ENCODE results near the gene CACNA2D1.

CACNA2D1 gene

GRCh38 chr7:82210416-82211184 is 233.0 kb downstream of the CACNA2D1 start:
- DNase-seq = no peak
- H3K27ac Mint-ChIP-seq = no peak overlapping the region
- H3K27me3 Mint-ChIP-seq = no peaks in the 10 kb centered on the region

DNA sequence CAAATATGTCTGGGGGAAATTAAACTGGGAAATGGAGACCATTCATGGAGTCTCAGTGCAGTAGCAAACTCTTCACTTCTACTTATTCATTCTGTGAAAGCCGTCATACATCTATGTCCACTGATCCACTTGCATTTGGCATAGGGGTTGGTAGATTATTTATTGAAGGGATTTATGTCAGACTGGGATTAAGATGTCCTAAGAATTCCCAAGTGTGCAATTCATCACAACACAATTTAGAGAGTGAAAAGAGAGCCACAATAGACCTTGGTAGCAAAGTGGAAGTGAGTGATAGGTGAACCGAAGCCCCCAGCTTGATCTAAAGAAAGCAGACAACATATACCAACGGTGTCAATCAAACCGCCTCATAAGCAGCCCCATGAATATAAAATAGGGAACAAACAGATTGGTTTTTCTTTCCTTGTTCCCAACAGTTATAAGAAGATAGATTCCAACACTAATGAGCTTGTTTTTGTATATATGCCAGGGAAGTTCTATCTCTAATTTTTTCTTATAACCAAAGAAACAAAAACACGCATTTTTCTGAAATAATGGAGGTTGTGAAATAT is 234.3 kb downstream of the CACNA2D1 start:
- no peaks in the 10 kb centered on the region for H3K27me3 Mint-ChIP-seq
- no peak overlapping the region for H3K4me3 Mint-ChIP-seq
- peaks cover 15% of the 10 kb centered on the region for H3K9me3 Mint-ChIP-seq
- H3K4me1 Mint-ChIP-seq (ENCODE audit: low read depth) = no peaks in the 10 kb centered on the region
- H3K36me3 Mint-ChIP-seq (ENCODE audit: low read depth) = no peaks in the 10 kb centered on the region
- no peak for DNase-seq
- H3K27ac Mint-ChIP-seq = no peak overlapping the region

More at GRCh38 chr7:82210416-82211184, 233.0 kb downstream of the CACNA2D1 start:
- H3K36me3 Mint-ChIP-seq (ENCODE audit: low read depth) = no peaks in the 10 kb centered on the region
- no peak overlapping the region for H3K4me3 Mint-ChIP-seq
- peaks cover 18% of the 10 kb centered on the region for H3K9me3 Mint-ChIP-seq
- no peaks in the 10 kb centered on the region for H3K4me1 Mint-ChIP-seq (ENCODE audit: low read depth)

- Mint-ChIP-seq H3K4me1 (ENCODE audit: low read depth) (no peaks in the 10 kb centered on the region), H3K4me3 (no peak overlapping the region), H3K36me3 (ENCODE audit: low read depth) (no peaks in the 10 kb centered on the region), H3K9me3 (peaks cover 1% of the 10 kb centered on the region), H3K27ac (no peak overlapping the region), H3K27me3 (no peaks in the 10 kb centered on the region)
- DNase-seq = no peak
Observed at GRCh38 chr7:82204694-82205093, 238.9 kb downstream of the CACNA2D1 start.

GRCh38 chr7:82202965-82203364 is 240.6 kb downstream of the CACNA2D1 start:
- no peak overlapping the region for H3K4me3 Mint-ChIP-seq
- no peaks in the 10 kb centered on the region for H3K9me3 Mint-ChIP-seq
- no peak for DNase-seq
- H3K27me3 Mint-ChIP-seq = no peaks in the 10 kb centered on the region
- no peak overlapping the region for H3K27ac Mint-ChIP-seq
- no peaks in the 10 kb centered on the region for H3K4me1 Mint-ChIP-seq (ENCODE audit: low read depth)
- no peaks in the 10 kb centered on the region for H3K36me3 Mint-ChIP-seq (ENCODE audit: low read depth)

GRCh38 chr7:82202107-82202506 is 241.5 kb downstream of the CACNA2D1 start:
- no peak overlapping the region for H3K4me3 Mint-ChIP-seq
- no peak overlapping the region for H3K27ac Mint-ChIP-seq
- no peaks in the 10 kb centered on the region for H3K9me3 Mint-ChIP-seq
- H3K4me1 Mint-ChIP-seq (ENCODE audit: low read depth) = no peaks in the 10 kb centered on the region
- no peaks in the 10 kb centered on the region for H3K27me3 Mint-ChIP-seq
- no peaks in the 10 kb centered on the region for H3K36me3 Mint-ChIP-seq (ENCODE audit: low read depth)
- DNase-seq = no peak

DNA sequence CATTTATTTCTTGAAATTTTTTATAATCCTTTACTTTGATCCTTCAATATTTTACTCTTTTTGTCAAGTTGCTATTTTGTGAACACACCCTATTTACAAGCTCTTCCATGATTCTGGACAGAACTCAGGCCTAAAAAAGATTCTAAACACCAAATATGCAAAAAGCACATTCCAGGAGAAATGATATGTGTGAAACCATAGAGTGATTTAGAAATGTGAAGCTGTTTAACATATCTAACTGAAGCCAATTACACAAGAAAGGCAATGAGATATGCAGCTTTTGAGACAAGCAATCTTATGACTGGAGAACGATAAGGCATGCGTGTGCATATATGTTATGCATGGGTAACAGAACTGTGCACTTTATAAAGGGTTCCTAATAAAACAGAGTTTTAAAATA is 243.0 kb downstream of the CACNA2D1 start:
- DNase-seq = no peak
- Mint-ChIP-seq H3K36me3 (ENCODE audit: low read depth) (no peaks in the 10 kb centered on the region), H3K4me1 (ENCODE audit: low read depth) (no peaks in the 10 kb centered on the region), H3K27me3 (no peaks in the 10 kb centered on the region), H3K27ac (no peak overlapping the region), H3K9me3 (no peaks in the 10 kb centered on the region), H3K4me3 (no peak overlapping the region)

GRCh38 chr7:82194016-82194643 is 249.4 kb downstream of the CACNA2D1 start:
- H3K27me3 Mint-ChIP-seq = no peaks in the 10 kb centered on the region
- no peaks in the 10 kb centered on the region for H3K4me1 Mint-ChIP-seq (ENCODE audit: low read depth)
- no peak overlapping the region for H3K27ac Mint-ChIP-seq
- no peaks in the 10 kb centered on the region for H3K36me3 Mint-ChIP-seq (ENCODE audit: low read depth)
- no peak overlapping the region for H3K4me3 Mint-ChIP-seq
- no peak for DNase-seq
- no peaks in the 10 kb centered on the region for H3K9me3 Mint-ChIP-seq

- no peak for DNase-seq
- Mint-ChIP-seq H3K27me3 (no peaks in the 10 kb centered on the region), H3K4me3 (no peak overlapping the region), H3K4me1 (ENCODE audit: low read depth) (no peaks in the 10 kb centered on the region), H3K27ac (no peak overlapping the region), H3K36me3 (ENCODE audit: low read depth) (no peaks in the 10 kb centered on the region), H3K9me3 (no peaks in the 10 kb centered on the region)
Observed at GRCh38 chr7:82188636-82189035, 254.9 kb downstream of the CACNA2D1 start.

- Mint-ChIP-seq H3K27ac (no peak overlapping the region), H3K27me3 (no peaks in the 10 kb centered on the region), H3K4me1 (ENCODE audit: low read depth) (no peaks in the 10 kb centered on the region), H3K4me3 (no peak overlapping the region), H3K36me3 (ENCODE audit: low read depth) (no peaks in the 10 kb centered on the region), H3K9me3 (peaks cover 3% of the 10 kb centered on the region)
- DNase-seq = no peak
Observed at GRCh38 chr7:82185443-82185842, 258.1 kb downstream of the CACNA2D1 start.

DNA sequence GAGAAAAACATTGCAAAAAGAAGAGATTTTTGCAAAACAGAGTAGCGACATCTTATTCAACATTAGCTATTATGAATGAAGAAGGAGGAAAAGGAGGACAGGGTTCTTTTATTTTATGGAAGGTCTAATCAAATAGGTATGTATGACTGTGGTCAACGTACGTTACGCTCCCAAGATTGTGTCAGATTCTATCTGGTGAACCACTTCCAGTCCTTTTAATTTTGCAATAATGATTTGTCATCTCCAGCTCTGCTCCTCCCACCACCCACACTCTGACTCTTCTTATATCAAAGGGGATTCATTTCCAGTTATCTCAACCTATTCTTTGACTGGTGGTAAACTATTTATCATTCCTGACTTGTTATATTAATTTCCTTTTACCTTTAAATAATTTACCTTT is 259.9 kb downstream of the CACNA2D1 start:
- peaks cover 3% of the 10 kb centered on the region for H3K9me3 Mint-ChIP-seq
- no peaks in the 10 kb centered on the region for H3K36me3 Mint-ChIP-seq (ENCODE audit: low read depth)
- H3K27me3 Mint-ChIP-seq = no peaks in the 10 kb centered on the region
- no peak for DNase-seq
- H3K4me3 Mint-ChIP-seq = no peak overlapping the region
- no peak overlapping the region for H3K27ac Mint-ChIP-seq
- no peaks in the 10 kb centered on the region for H3K4me1 Mint-ChIP-seq (ENCODE audit: low read depth)

GRCh38 chr7:82179311-82179710 is 264.3 kb downstream of the CACNA2D1 start:
- H3K4me1 Mint-ChIP-seq (ENCODE audit: low read depth) = no peaks in the 10 kb centered on the region
- H3K4me3 Mint-ChIP-seq = no peak overlapping the region
- H3K9me3 Mint-ChIP-seq = peaks cover 3% of the 10 kb centered on the region
- H3K27me3 Mint-ChIP-seq = no peaks in the 10 kb centered on the region
- no peak for DNase-seq
- H3K36me3 Mint-ChIP-seq (ENCODE audit: low read depth) = no peaks in the 10 kb centered on the region
- no peak overlapping the region for H3K27ac Mint-ChIP-seq

DNA sequence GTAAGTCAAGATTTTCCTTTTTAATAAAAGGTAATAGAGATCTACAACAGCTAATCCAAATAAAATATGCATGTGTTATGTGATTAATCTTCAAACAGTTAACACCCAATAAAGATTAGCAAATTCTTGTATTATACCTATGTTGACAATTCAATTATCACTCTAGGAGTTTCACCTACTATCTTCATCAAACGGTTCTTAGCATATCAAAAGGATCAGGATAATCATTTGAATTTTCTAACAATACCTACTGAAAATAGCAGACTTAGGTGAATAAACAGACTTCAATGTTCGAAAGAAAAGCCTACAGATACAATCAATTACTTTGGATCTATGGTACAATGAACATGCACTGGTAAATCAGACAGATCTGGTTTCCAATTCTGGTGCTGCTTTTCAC is 268.3 kb downstream of the CACNA2D1 start:
- no peak overlapping the region for H3K4me3 Mint-ChIP-seq
- H3K27ac Mint-ChIP-seq = no peak overlapping the region
- H3K27me3 Mint-ChIP-seq = no peaks in the 10 kb centered on the region
- no peaks in the 10 kb centered on the region for H3K4me1 Mint-ChIP-seq (ENCODE audit: low read depth)
- H3K36me3 Mint-ChIP-seq (ENCODE audit: low read depth) = no peaks in the 10 kb centered on the region
- H3K9me3 Mint-ChIP-seq = no peaks in the 10 kb centered on the region
- DNase-seq = no peak

DNA sequence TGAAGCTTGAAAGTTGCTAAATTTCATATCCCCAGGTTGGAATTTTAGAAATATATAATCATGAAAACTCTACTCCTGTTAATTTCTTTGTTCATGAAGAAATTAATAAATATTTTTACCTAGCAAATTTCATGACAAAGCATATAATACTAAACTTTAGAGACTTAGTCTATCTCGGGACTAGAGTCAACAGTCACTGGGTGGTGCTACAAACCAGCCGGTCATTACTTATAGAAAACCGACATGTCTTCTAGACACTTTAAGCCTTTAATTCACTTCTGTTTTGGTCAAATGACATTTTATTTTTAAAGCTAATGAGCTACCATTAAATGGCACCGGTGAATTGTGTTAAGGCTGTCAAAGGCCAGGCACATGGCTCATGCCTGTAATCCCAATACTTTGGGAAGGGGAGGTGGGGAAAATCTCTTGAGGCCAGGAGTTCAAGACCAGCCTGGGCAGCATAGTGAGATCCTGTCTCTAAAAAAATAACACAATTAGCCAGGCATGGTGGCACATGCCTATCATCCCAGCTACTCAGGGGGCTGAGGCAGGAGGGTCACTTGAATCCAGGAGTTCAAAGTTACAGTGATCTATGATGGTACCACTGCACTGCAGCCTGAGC is 270.1 kb downstream of the CACNA2D1 start:
- H3K4me1 Mint-ChIP-seq (ENCODE audit: low read depth) = no peaks in the 10 kb centered on the region
- no peak for DNase-seq
- no peak overlapping the region for H3K4me3 Mint-ChIP-seq
- no peak overlapping the region for H3K27ac Mint-ChIP-seq
- H3K9me3 Mint-ChIP-seq = no peaks in the 10 kb centered on the region
- H3K36me3 Mint-ChIP-seq (ENCODE audit: low read depth) = no peaks in the 10 kb centered on the region
- H3K27me3 Mint-ChIP-seq = no peaks in the 10 kb centered on the region

- H3K36me3 Mint-ChIP-seq (ENCODE audit: low read depth) = no peaks in the 10 kb centered on the region
- no peak overlapping the region for H3K4me3 Mint-ChIP-seq
- H3K27me3 Mint-ChIP-seq = no peaks in the 10 kb centered on the region
- H3K4me1 Mint-ChIP-seq (ENCODE audit: low read depth) = no peaks in the 10 kb centered on the region
- H3K9me3 Mint-ChIP-seq = no peaks in the 10 kb centered on the region
- no peak for DNase-seq
- no peak overlapping the region for H3K27ac Mint-ChIP-seq
Observed at GRCh38 chr7:82172881-82173280, 270.7 kb downstream of the CACNA2D1 start.

DNA sequence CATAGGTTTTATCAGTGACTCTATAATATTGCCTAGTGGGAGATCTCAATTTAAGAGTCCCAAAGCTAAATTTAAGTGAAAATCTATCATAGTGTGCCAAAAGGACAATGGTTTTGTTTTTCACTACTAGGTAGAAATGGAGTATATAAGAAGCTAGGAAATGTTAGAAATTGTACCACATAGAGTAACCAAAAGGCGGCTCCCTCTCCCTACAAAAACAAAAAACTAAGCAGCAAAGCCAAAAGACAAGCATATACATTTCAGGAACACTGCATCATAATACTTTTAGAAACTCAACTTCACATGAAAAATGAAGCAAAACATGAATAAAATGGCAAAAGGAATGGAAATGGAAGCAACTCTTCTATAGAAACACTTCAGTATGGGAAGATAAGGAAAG is 271.6 kb downstream of the CACNA2D1 start:
- H3K27ac Mint-ChIP-seq = no peak overlapping the region

More for the DNA sequence above, 271.6 kb downstream of the CACNA2D1 start:
- Mint-ChIP-seq H3K9me3 (no peaks in the 10 kb centered on the region), H3K27me3 (no peaks in the 10 kb centered on the region), H3K4me3 (no peak overlapping the region), H3K4me1 (ENCODE audit: low read depth) (no peaks in the 10 kb centered on the region), H3K36me3 (ENCODE audit: low read depth) (no peaks in the 10 kb centered on the region)
- DNase-seq = no peak
